Liver (tissue), 9 donors: ENCODE measurements around the gene CCL5. TPM values are rescaled to one million over a fixed set of nuclear protein-coding genes. Genes with fewer than 3 reads are reported as not detected.

ENCODE experiments used
- DNase-seq: peaks from one replicate; pipeline ENCODE4 v3.0.0-alpha.2; 2017; ENCODE audit warnings: low spot score
- H3K27ac ChIP-seq, 2 donors: one replicate each; pipeline ENCODE4 v1.7.0; 2013; ENCODE audit warnings: inconsistent platforms in 2 of 2, low read length in 2 of 2, control low read depth in 1 of 2, low read depth in 1 of 2, mild to moderate bottlenecking in 1 of 2
- H3K27me3 ChIP-seq, 4 donors: one replicate each; pipeline versions ENCODE4 v1.6.1 to v1.7.0; 2013; ENCODE audit warnings: low read length in 3 of 4, inconsistent platforms in 1 of 4, mild to moderate bottlenecking in 1 of 4, moderate library complexity in 1 of 4; ENCODE audit not compliant: control insufficient read depth in 4 of 4, insufficient read depth in 4 of 4
- H3K36me3 ChIP-seq, 4 donors: one replicate each; pipeline versions ENCODE4 v1.6.1 to v1.7.0; 2013; ENCODE audit warnings: low read length in 3 of 4, mild to moderate bottlenecking in 3 of 4, low read depth in 1 of 4, moderate library complexity in 1 of 4; ENCODE audit not compliant: control insufficient read depth in 4 of 4, insufficient read depth in 3 of 4
- H3K4me1 ChIP-seq, 4 donors: one replicate each; pipeline versions ENCODE4 v1.6.1 to v1.7.0; 2013; ENCODE audit warnings: low read length in 3 of 4, mild to moderate bottlenecking in 3 of 4, moderate library complexity in 1 of 4; ENCODE audit not compliant: control insufficient read depth in 4 of 4, insufficient read depth in 4 of 4
- H3K4me3 ChIP-seq, 3 donors: one replicate each; pipeline versions ENCODE4 v1.6.1 to v1.7.0; 2013; ENCODE audit warnings: low read length in 3 of 3, control low read depth in 1 of 3, low read depth in 1 of 3, mild to moderate bottlenecking in 1 of 3
- H3K9ac ChIP-seq, 2 donors: one replicate each; pipeline ENCODE4 v1.7.0; 2013; ENCODE audit warnings: low read length in 2 of 2, mild to moderate bottlenecking in 2 of 2, moderate library complexity in 2 of 2, control low read depth in 1 of 2, low read depth in 1 of 2
- H3K9me3 ChIP-seq, 4 donors: one replicate each; pipeline versions ENCODE4 v1.6.1 to v1.7.0; 2013; ENCODE audit warnings: low read length in 3 of 4; ENCODE audit not compliant: control insufficient read depth in 4 of 4
- EGR1 ChIP-seq, 2 donors: IDR thresholded peaks; 2 replicates each; pipeline ENCODE4 v1.6.1; 2016 to 2018; ENCODE audit warnings: antibody characterized with exemption in 2 of 2, low read depth in 2 of 2
- FOXA1 ChIP-seq: IDR thresholded peaks from 2 replicates; pipeline ENCODE4 v1.6.1; 2016; ENCODE audit warnings: antibody characterized with exemption
- GABPA ChIP-seq, 2 donors: IDR thresholded peaks in 1 of 2; conservative IDR thresholded peaks in 1 of 2; 2 replicates each; pipeline ENCODE4 v1.6.1; 2016; ENCODE audit warnings: antibody characterized with exemption in 2 of 2, mild to moderate bottlenecking in 1 of 2, moderate library complexity in 1 of 2
- HNF4A ChIP-seq, 2 donors: conservative IDR thresholded peaks; 2 replicates each; pipeline ENCODE4 v1.6.1; 2016; ENCODE audit warnings: antibody characterized with exemption in 2 of 2, mild to moderate bottlenecking in 2 of 2
- HNF4G ChIP-seq: IDR thresholded peaks from 2 replicates; pipeline ENCODE4 v1.6.1; 2016; ENCODE audit warnings: antibody characterized with exemption
- NR2F2 ChIP-seq: IDR thresholded peaks from 2 replicates; pipeline ENCODE4 v1.6.1; 2016; ENCODE audit warnings: antibody characterized with exemption
- RXRA ChIP-seq, 2 donors: IDR thresholded peaks; 2 replicates each; pipeline ENCODE4 v1.6.1; 2017 to 2018; ENCODE audit warnings: antibody characterized with exemption in 2 of 2, mild to moderate bottlenecking in 1 of 2
- SP1 ChIP-seq: IDR thresholded peaks from 2 replicates; pipeline ENCODE4 v1.6.1; 2018; ENCODE audit warnings: antibody characterized with exemption, mild to moderate bottlenecking
- TAF1 ChIP-seq: conservative IDR thresholded peaks from 2 replicates; pipeline ENCODE4 v1.6.1; 2016; ENCODE audit warnings: antibody characterized with exemption, mild to moderate bottlenecking
- YY1 ChIP-seq: IDR thresholded peaks from 2 replicates; pipeline ENCODE4 v1.6.1; 2016; ENCODE audit warnings: antibody characterized with exemption, mild to moderate bottlenecking
- WGBS: extraction: QIAGEN DNeasy Blood & Tissue Kit; methylation state at CpG from one replicate; pipeline ENCODE4 v1.1.7; 2013; 5-methylcytosine and 5-hydroxymethylcytosine counted together
- polyA plus RNA-seq, 2 donors: library from polyadenylated mRNA; stranded (reverse) in 1 of 2; unstranded in 1 of 2; fragments of 200-250 nt in 1 of 2; fragments of >200 nt in 1 of 2; fragmentation: Nextera tagmentation in 1 of 2; extraction: Ambion mirVana in 1 of 2; gene quantifications; one replicate each; pipeline versions ENCODE4 v1.2.1 to v1.2.3, GENCODE V29; 2013 to 2015
- total RNA-seq, 2 donors: library from RNA; depleted of rRNA; stranded (reverse); fragments of >200 nt; gene quantifications; one replicate each; pipeline ENCODE4 v1.2.3, GENCODE V29; 2014
- TF ChIP-seq, protein P1 (sequence below): IDR thresholded peaks from 2 replicates; pipeline ENCODE4 v1.6.1; 2016; ENCODE audit warnings: antibody characterized with exemption
- TF ChIP-seq, protein P2 (sequence below): fragments of 150-350 bp; IDR thresholded peaks from 2 replicates; pipeline ENCODE4 v1.5.1; 2017; ENCODE audit warnings: improper control_type of control experiment, low read depth, low read length; ENCODE audit not compliant: missing input control
- TF ChIP-seq, protein P3 (sequence below): IDR thresholded peaks from 2 replicates; pipeline ENCODE4 v1.6.1; 2016; ENCODE audit warnings: antibody characterized with exemption, mild to moderate bottlenecking
- donor health status: healthy.
- donor health status: healthy.
- donor health status: healthy.
- donor health status: healthy.
- donor health status: healthy.

Gene CCL5
- total and polyA plus RNA-seq, 4 donors: 1.7 to 4.7 (median 2.5) TPM

DNA sequence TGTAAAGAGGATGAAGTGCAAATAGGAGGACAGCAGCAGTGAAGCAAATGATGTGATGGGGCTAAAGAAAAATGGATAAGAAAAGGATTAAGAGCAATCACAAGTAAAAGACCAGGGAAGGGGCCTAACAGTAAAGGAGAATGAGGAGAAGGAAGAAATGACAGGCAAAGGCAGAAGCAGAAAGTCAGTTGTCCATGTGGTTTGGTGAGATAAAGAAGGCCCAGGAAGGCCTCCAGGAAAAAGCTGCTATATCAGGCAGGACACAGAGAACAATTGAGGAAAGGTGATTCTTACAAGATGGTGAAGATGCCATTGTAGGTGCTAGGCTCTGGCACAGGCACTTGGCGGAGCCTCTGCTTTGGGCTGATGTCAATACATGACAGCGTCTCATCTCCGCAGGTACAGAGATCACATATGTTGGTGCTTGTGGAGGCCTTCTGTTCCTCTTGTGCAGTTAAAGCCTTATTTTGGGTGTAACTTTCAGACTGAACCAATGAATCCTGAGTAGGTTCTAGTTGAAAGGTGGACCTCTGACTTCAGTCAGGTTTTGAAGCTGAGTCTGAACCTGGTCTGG lies 32.3 kb upstream of the CCL5 start:
- TF ChIP-seq, protein P1, sequence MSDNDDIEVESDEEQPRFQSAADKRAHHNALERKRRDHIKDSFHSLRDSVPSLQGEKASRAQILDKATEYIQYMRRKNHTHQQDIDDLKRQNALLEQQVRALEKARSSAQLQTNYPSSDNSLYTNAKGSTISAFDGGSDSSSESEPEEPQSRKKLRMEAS: no peak
- TF ChIP-seq TAF1 (no peak), SP1 (no peak), RXRA (IDR thresholded peaks at IDR 0.05) (no peak), GABPA (IDR thresholded peaks at IDR 0.05 in 1 of 2, conservative IDR thresholded peaks at IDR 0.05 in 1 of 2) (no peak), YY1 (no peak), FOXA1 (no peak), NR2F2 (no peak), HNF4G (no peak)
- TF ChIP-seq, protein P2, sequence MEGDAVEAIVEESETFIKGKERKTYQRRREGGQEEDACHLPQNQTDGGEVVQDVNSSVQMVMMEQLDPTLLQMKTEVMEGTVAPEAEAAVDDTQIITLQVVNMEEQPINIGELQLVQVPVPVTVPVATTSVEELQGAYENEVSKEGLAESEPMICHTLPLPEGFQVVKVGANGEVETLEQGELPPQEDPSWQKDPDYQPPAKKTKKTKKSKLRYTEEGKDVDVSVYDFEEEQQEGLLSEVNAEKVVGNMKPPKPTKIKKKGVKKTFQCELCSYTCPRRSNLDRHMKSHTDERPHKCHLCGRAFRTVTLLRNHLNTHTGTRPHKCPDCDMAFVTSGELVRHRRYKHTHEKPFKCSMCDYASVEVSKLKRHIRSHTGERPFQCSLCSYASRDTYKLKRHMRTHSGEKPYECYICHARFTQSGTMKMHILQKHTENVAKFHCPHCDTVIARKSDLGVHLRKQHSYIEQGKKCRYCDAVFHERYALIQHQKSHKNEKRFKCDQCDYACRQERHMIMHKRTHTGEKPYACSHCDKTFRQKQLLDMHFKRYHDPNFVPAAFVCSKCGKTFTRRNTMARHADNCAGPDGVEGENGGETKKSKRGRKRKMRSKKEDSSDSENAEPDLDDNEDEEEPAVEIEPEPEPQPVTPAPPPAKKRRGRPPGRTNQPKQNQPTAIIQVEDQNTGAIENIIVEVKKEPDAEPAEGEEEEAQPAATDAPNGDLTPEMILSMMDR: no peak
- TF ChIP-seq, protein P3, sequence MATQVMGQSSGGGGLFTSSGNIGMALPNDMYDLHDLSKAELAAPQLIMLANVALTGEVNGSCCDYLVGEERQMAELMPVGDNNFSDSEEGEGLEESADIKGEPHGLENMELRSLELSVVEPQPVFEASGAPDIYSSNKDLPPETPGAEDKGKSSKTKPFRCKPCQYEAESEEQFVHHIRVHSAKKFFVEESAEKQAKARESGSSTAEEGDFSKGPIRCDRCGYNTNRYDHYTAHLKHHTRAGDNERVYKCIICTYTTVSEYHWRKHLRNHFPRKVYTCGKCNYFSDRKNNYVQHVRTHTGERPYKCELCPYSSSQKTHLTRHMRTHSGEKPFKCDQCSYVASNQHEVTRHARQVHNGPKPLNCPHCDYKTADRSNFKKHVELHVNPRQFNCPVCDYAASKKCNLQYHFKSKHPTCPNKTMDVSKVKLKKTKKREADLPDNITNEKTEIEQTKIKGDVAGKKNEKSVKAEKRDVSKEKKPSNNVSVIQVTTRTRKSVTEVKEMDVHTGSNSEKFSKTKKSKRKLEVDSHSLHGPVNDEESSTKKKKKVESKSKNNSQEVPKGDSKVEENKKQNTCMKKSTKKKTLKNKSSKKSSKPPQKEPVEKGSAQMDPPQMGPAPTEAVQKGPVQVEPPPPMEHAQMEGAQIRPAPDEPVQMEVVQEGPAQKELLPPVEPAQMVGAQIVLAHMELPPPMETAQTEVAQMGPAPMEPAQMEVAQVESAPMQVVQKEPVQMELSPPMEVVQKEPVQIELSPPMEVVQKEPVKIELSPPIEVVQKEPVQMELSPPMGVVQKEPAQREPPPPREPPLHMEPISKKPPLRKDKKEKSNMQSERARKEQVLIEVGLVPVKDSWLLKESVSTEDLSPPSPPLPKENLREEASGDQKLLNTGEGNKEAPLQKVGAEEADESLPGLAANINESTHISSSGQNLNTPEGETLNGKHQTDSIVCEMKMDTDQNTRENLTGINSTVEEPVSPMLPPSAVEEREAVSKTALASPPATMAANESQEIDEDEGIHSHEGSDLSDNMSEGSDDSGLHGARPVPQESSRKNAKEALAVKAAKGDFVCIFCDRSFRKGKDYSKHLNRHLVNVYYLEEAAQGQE: no peak
- peaks cover 2 to 27% (median 19%) of the 10 kb centered on the region in 4 donors for H3K4me1 ChIP-seq
- H3K9ac ChIP-seq: no peak overlapping the region
- DNase-seq: no peak
- WGBS: 94% methylated on average over 3 of the region's 3 CpGs
- no peak overlapping the region for H3K27ac ChIP-seq
- H3K36me3 ChIP-seq: no peaks in the 10 kb centered on the region
- H3K27me3 ChIP-seq: no peaks in the 10 kb centered on the region
- no peak overlapping the region for H3K4me3 ChIP-seq
- H3K9me3 ChIP-seq: no peaks in the 10 kb centered on the region

DNA sequence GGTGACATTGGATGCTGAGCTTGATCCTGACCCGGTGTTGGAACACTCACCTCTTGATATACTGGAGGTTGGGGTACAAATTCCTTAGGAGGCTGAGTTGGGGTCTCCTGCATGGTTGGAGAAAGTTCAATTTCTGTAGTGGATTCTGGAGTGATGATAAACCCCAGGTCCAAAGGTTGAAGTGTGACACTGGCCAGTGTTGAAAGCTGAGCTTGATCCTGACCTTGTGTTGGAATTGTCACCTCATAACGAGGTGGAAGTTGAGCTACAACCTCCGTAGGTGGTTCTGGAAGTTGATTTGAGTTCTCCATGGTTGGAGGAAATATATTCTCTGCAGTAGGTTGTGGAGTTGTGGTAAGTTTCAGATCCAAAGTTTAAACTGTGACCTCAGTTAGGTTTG lies 29.2 kb upstream of the CCL5 start:
- TF ChIP-seq HNF4A (conservative IDR thresholded peaks at IDR 0.05) (peak; percentile 52 to 66), YY1 (no peak), HNF4G (peak; percentile 16), EGR1 (IDR thresholded peaks at IDR 0.05; ENCODE audit: low read depth in 2 of 2) (no peak), NR2F2 (no peak)
- TF ChIP-seq, protein P3: no peak
- 67% methylated on average over 3 of the region's 3 CpGs for WGBS
- H3K27me3 ChIP-seq: no peaks in the 10 kb centered on the region
- H3K36me3 ChIP-seq: no peaks in the 10 kb centered on the region
- H3K9ac ChIP-seq: no peak overlapping the region
- H3K4me3 ChIP-seq: no peak overlapping the region
- H3K27ac ChIP-seq: no peak overlapping the region
- DNase-seq: no peak
- peaks cover 0 to 16% (median 10%) of the 10 kb centered on the region in 4 donors for H3K4me1 ChIP-seq
- no peaks in the 10 kb centered on the region for H3K9me3 ChIP-seq
